GM18511 (cell line): ENCODE results near the gene NEK10.
"Not testable (repeated sequence)": the region's sequence is repeated elsewhere in the genome, so short reads cannot be mapped to it uniquely, and the experiment has no call there.

Experiments used
- ATAC-seq: cut with Tn5 transposase; IDR thresholded peaks from one replicate; pipeline ENCODE4 v1.9.1; 2021; ENCODE audit warnings: mild to moderate bottlenecking, moderate library complexity; ENCODE audit not compliant: unreplicated experiment

The NEK10 gene

DNA sequence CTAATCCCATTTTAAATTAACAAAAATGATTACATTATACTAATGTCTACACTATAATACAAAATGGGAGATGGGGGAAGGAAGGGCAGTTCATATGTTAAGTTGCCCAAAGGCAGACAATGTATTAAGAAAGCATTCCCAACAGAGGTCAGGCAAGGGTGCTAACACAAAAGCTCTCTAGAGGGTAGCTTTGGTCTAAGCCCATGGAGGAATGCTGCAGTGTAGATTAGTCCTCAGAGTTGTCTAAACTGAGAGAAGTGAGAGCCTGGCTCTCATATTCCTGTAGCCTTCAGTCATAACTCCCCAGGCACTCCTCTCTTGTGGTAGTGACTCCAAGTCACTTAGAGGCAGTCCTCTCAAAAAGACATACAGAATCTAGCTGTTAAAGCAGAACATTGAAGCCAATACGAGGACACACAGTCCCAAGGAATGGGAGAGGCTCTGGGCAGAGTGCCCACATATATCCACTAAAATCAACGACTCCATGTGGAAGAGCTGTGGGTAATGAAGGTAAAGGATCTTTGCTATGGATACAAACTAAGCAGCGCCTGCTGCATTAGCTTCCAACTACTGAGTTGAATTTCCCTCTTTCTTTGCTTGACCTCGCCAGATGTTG is 14.5 kb downstream of the NEK10 start:
- no peak for ATAC-seq

DNA sequence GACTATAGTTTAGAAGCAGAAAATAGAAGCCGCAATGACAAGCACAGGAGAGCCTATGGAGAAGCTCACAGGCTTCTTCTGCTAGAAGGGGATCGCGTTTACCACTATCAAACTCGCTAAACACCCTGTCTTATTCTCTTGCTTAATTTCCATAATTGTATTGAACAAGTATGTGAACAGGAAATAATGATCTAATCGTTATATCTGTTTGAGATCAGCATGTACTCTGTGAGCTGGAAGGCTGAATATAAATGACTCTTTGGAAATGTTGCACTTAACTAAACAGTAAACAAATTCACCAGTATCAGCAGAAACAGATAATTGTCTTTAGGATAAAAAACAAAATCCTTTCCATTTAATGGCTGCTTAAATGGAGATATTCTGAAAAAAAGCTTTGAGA is 15.0 kb downstream of the NEK10 start:
- no peak for ATAC-seq

DNA sequence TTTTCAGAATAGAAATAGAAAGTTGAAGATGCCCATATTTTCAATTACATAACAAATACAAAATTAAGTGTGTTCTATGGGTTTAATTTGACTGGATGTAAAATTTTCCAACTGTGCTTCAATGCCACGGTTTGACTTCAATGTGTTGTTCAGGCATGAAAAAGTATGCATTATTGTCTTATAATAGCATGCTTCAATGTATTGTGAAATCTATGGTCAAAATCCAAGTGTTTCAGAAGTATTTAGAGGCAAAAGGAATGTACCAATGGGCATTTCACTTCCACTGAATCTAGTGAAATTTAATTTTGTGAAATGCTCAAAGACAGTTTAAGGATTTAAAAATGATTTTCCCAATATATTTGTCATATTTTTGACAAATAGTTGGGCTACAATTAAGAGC is 16.0 kb downstream of the NEK10 start:
- ATAC-seq, result no peak

DNA sequence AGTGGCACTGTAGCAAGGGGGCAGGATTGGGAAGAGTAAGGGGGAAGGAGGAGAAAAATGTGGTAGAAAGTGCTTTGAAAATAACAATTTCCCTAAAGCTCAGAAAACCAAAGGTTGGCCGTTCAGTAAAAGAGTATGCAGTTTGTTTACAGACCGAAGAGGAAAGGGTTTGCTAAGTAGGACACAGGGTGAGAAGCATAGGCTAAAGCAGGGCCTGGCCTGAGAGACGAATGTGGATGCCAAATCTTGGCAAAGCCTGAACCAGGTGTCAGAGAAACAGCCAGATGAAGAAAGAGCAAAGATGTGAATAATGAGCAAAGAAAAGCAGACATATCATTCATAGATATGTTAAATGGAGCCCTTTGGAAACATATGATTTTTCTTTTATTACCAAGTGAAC is 17.1 kb downstream of the NEK10 start:
- ATAC-seq, result no peak

DNA sequence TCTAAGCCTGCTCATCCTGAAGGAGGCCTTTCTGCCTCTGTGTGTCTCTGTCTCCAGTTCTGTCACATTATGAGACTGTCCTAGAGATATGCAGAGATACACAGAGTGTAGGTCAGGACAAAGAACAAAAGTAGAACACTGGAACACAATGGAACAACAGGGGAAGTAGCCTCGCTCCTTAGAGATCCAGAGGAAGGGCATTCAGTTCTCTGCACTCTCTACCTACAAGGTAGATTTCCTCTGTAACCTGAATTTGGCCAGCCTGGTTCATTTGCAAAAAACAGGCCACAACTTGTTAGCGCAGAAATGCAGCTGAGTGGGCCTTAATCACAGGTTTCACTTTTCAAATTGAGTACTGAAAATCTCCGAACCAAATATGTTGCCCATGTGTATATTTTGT is 19.4 kb downstream of the NEK10 start:
- ATAC-seq, result no peak

DNA sequence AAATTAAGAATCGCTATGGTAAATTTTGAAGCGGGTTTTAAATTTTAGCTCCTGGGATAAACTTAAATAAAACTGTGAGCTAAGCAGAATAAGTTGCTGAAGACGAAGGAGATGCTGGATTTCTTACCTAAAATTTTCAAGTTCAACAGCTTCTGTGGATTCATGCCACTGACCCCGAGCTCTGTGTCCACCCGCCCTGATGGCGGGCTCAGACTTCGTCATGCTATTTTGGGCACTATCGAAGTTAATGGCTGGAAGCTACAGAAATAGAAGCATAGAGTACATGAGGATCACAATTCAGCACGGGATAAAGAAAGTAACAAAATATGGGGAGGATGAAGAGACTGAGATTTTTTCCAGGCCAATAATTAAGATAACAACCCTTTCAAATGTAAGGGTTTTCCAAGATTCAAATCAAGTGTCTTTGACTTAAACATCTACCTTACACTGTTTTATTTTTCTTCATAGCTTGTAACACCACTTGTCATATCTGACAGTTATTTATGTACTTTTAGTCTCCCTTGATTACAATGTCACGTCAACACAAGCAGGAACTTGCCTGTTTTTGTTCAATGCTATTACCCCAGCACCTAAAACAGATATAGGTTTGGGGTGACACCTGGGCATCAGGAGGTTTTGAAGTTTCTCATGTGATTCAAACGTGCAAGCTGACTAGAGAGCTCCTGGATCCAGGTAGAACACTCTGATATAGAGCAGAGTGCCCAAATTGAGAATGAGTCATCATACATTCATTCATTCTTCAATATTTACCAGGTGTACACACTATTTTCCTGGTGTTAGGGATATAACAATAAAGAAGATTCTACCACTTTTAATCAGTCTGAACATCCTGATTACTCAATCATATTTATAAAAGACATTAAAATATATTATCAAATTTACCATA is 23.0 kb downstream of the NEK10 start:
- ATAC-seq, result no peak

DNA sequence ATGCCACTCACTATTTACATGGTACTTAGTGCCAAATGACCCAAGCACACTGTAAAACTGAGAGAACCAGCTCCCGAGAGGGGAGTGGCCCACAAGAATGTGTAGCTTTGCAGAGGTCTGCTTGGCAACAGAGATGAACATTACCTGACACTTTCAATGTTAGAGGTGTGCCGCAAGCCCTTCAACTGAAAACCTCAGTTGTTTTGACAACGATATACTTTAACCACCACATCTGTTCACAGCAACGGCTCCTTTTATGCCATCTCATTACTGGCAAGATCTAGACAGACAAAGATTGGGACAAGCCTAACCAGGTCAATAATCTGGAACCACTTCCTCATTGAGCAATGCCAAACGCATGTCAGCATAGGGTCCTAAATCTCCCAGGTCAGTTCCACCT is 23.7 kb downstream of the NEK10 start:
- ATAC-seq, result no peak

DNA sequence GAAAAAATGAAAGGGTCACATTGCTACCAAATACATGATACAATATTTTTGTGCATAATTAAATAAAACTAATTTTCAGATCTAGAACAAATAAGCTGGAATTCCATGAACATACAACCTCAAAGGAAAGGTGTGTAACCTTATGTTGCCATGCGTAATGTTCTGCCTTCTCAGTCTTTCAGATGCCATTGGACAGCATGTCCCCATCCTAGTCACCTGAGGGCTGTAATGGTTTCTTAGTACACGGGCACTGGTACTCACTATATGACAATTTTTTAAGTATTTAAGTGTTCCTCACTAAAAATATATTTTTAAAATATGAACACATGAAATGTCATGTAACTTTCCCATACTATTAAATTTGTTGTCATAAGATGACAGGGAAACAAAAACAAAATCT is 24.1 kb downstream of the NEK10 start:
- ATAC-seq, result no peak

DNA sequence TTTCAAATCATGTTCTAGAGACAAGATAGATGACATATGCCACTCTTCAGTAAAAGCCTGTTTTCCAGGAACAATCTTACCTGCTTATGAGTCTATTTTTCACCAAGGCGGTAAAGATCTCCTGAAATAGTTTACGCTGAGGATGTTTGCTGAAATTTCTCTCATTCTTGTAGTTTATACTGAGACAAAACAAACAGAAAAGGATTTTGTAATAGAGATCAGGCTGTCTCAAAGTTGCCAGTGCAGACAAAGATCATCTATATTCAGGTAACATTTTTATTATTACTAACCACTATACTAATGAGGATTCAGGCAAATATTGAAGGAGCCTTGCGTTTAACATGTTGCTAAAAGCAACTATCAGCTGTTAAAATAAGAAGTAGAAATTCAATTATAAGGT is 25.0 kb downstream of the NEK10 start:
- ATAC-seq, result no peak

DNA sequence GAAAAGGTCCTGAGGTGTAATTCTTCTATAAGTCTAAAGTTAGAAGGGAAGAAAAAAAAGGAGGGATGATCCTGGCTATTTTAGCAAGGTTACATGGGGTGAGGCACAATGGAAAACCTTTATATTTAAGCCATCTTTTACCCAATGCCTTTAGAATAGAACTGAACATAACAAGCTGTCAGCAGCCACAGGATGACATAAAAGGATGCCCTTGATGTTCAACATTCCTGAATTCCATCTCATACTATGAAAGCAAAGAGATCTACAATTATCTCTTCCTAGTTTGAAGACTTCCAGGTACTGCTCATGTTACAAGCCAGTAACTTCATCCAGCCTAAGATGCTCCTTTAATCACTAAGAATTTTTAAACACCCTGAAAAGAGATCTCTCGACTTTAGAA is 26.9 kb downstream of the NEK10 start:
- no peak for ATAC-seq

DNA sequence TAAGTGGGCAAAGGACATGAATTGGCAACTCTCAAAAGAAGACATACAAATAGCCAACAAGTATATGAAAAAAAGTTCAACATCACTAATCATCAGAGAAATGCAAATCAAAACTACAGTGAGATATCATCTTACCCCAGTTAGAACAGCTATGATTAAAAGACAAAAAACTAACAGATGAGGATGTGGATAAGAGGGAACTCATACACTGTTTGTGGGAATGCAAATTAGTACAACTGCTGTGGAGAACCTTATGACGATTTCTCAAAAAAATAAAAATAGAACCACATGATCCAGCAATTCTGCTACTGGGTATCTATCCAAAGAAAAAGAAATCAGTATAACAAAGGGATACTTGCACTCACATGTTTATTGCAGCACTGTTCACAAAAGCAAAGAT is 28.6 kb downstream of the NEK10 start:
- peak; percentile 88 for ATAC-seq

DNA sequence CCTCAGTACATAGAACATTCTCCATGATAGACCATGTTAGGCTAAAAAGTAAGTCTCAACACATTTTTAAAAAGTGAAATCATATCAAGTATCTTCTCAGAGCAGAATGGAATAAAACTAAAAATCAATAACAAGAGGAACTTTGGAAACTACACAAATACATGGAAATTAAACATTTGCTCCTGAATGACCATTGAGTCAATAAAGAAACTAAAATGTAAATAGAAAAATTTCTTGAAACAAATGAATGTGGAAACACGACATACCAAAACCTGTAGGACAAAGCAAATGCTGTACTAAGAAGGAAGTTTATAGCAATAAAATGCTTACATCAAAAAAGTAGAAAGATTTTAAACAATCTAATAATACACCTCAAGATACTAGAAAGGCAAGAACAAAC is 33.6 kb downstream of the NEK10 start:
- ATAC-seq, result no peak

DNA sequence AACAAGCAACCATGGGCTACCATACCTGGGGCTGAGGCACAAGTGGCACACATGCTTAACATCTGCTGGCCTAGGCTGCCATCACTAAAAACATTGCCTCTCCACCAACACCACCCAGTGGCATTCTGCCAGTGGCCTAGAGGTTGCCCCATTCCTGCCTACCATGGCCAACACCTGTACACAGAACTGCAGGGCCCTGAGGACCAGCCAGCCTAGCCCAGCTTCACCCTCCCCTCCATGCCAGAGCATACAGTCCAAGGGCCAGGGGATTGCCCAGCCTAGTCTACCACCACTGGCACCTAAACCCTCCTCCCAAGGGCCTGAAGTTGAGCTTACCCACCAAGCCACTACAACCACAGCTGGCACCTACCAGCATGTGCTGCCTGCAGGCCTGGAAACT is 35.3 kb downstream of the NEK10 start:
- ATAC-seq, result no peak

DNA sequence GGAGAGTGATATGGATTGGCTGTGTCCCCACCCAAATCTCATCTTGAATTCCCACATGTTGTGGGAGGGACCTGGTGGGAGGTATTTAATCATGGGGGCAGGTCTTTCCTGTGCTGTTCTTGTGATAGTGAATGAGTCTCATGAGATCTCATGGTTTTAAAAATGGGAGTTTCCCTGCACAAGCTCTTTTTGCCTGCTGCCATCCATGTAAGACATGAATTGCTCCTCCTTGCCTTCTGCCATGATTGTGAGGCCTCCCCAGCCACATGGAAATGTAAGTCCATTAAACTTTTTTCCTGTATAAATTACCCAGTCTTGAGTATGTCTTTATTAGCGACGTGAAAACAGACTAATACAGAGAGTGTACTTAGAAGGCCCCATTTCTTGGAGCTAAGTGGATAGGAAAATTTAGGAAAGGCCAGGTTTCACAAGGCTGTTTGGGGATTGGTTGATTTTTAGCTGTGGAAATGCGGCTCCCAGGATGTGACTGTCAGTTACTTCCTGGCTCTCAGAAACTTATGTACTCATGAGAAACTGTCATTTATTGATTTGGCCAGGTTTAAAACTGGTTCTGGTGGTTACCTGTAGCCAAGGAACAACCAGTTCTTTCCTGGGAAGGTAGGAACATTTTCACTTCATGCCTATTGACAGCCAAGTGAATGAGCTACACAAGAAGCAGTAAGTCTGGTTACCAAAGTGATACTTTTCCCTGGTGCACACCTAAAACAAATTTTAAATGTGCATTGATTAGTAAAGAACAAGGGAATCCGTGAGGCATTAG is 40.0 kb downstream of the NEK10 start:
- ATAC-seq, result not testable (repeated sequence)

DNA sequence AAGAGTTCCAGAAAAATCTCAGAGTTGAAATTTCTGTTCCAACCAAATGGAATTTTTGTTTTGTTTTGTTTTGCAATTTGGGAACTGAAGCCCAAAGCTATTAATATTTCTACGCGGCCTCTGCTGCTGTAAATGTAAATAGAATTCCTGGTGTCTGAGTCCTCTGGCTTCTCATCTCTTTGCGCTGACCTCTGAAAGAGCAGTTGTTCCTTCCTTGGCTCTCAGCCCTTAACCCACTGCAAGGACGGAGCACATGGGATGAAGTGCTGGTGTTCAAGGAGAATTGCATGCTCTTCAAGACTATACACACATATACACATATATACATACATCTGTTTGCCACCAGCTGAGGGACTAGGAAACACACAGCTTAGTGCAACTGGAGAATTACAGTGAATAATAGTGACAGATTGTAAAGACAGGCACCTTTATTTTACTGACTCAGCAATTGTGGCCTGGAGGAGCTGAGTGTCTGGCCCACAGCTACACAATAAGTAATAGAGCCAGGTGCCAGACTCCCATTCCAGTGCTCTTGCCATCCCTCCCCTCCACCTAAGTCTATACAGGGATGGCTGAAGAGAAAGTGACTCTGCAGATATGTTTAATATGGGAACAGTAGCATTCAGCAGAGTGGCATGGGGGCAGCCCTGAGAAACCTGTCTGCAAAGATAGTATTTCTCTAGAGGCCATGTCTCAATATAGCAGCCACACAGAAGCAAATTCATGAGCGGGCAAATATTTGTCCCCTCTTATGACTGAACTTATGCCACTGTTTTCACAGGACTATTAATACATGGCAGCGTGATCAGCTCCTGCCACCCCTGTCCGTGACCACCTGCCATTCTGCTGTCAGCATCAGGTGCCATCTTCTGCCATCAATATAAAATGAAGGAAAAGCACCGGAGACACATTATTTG is 42.3 kb downstream of the NEK10 start:
- no peak for ATAC-seq

DNA sequence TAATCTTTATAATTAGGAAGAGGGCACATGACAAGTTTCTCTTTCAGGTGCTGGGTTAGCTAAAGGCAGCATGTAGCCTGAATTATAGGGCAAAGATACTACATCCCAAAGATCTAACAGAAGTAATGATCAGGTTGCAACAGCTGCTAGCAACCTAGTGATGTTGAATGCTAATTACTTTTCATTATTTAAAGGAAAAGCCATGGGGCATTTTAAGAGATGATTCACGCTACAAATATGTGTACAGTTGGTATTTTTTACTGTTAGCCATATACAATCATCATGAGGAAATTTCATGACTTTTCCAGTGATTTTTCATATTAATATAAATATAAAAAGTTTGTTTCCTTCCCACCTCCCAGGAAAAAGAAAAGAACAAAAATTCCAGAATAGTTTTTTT is 43.0 kb downstream of the NEK10 start:
- no peak for ATAC-seq

DNA sequence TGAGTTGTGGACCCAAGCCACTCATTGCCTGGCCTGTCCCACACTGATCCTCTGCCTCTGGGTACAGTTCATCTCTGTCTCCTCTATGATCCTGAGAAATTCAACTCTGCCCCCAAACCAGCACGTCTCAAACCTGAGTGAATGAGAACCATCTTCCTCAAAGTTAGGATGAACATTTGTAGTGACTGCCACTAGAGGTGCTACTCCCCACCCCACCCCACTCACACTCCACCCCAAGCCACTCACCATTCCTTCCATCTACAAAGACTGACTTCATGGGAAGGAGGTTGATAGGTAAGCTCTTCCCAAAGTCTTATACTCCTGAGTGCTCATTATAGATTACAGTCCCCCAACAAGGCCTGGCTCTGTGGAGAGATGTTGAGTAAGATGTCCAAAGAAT is 43.8 kb downstream of the NEK10 start:
- no peak for ATAC-seq

DNA sequence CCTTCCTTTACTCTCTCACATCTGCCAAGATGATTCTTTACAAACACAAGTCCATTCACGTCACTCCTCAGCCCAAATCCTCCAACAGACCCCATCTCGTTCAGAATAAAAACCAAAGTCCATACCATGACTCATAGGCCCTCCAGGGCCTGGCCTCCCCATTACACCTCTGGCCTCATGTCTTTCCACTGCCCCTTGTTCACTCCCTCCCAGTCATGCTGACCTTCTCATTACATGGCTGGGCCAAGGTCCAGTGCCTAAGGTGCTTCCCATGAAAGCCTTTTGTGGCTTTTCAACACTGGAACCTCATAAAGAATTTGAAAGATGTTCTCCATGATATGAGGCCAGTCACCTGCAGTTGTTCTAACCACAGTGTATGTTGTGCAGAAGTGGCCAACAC is 44.5 kb downstream of the NEK10 start:
- no peak for ATAC-seq

DNA sequence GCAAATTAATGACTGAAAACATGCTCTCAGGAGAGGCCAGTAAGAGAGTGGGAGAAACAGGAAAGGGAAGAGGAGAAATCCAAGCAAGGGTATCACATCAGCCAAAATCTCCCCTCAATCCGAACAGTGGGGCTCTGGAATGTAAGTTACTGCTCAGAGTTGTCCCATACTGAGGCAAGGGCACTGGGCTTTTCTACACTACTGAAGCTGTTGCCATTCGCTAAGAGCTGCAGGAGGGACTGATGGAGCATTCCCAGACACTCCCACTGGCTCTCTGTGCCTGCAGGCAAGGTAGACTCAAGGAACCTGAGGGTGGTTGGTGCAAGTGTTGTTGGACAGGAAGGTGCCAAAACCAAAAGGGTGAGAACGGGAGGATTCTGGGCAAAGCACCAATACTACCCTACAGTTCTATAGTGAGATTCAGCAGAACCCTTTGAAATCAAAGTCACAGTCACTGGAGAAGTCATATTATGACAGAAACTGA is 46.1 kb downstream of the NEK10 start:
- ATAC-seq, result no peak

DNA sequence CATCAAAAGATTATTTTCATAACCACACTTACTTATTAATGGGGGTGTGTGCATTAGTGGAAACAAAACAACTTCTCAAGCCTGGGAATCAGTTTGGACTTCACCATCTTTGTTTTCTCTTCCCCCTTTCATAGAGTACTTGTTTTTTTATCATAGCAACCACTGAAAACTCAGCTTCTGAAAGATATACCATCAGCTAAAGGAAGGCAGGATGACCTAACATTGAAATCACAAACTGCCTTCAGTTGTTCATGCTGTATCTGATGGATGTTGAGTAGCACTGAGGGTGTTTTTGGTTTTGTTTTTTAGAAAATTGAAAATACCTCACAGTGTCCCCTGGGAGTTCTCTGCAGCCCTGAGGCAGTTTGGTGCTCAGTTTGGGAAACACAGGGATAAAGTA is 46.5 kb downstream of the NEK10 start:
- ATAC-seq, result no peak
